ENCODE measurements around the gene ASS1. TPM values are rescaled to one million over a fixed set of nuclear protein-coding genes. Genes with fewer than 3 reads are reported as not detected.

Gene ASS1
- total RNA-seq, 1 donor from 2014 or later: 109 TPM

DNA sequence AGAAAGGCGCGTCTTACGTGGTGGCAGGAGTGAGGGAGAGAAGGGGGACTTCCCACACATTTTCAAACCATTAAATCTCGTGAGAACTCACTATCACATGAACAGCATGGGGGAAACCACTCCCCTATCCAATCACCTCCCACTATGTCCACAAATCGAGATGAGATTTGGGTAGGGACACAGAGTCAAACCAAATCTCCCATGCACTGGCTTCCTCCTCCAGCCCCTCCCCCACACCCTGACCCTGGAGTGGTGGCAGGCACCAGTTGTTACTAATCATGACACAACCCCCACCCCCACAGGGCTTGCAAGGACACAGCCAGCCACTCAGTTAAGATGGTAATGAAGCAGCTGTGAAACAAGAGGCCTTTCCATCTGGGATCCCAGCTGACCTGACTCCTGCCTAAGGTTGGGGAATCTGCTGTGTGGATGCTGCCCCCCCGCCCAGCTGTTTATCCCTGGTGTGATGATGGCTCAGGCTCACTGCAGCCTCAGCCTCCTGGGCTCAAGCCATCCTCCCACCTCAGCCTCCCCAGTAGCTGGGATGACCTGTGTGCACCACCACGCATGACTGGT lies 77.6 kb downstream of the ASS1 start:
- H3K9ac ChIP-seq (ENCODE audit: low read depth in 1 of 3, low read length in 3 of 3): no peak overlapping the region
- H3K9me3 ChIP-seq (ENCODE audit: control insufficient read depth in 3 of 3, low read length in 3 of 3): no peaks in the 10 kb centered on the region
- H3K27ac ChIP-seq (ENCODE audit: low read depth, low read length): no peak overlapping the region
- no peaks in the 10 kb centered on the region for H3K36me3 ChIP-seq (ENCODE audit: control insufficient read depth in 3 of 3, insufficient read depth in 3 of 3, low read length in 3 of 3)
- no peaks in the 10 kb centered on the region for H3K4me1 ChIP-seq (ENCODE audit: control insufficient read depth in 3 of 3, insufficient read depth in 3 of 3, low read length in 3 of 3)
- H3K27me3 ChIP-seq (ENCODE audit: control insufficient read depth in 3 of 3, insufficient read depth in 3 of 3, low read length in 3 of 3): peaks cover 9 to 32% (median 27%) of the 10 kb centered on the region in 3 donors
- H3K4me3 ChIP-seq (ENCODE audit: low read length in 3 of 3): no peak overlapping the region

DNA sequence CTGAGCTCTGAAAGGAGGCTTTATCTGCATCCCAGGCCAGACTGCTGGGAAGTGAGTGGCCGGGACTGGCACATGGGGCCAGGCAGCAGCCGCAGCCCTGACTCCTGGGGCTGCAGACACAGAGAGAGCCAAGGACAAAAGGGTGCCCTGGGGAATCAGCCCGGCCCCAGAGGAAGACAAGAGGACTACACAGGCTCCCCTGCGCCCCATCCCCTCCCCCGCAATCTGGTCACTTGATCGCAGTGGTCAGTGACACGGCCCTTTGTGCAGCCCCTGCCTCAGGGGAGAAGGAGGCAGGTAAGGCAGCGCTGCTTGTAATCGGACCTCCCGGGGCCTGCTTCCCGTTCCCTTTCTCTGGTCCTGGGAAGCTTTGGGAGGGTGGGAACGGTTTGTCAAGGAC lies 79.2 kb downstream of the ASS1 start:
- Histone ChIP-seq H3K27me3 (ENCODE audit: control insufficient read depth in 3 of 3, insufficient read depth in 3 of 3, low read length in 3 of 3) (peaks cover 9 to 37% (median 30%) of the 10 kb centered on the region in 3 donors), H3K9ac (ENCODE audit: low read depth in 1 of 3, low read length in 3 of 3) (no peak overlapping the region), H3K27ac (ENCODE audit: low read depth, low read length) (no peak overlapping the region), H3K36me3 (ENCODE audit: control insufficient read depth in 3 of 3, insufficient read depth in 3 of 3, low read length in 3 of 3) (no peaks in the 10 kb centered on the region), H3K4me3 (ENCODE audit: low read length in 3 of 3) (no peak overlapping the region), H3K9me3 (ENCODE audit: control insufficient read depth in 3 of 3, low read length in 3 of 3) (no peaks in the 10 kb centered on the region), H3K4me1 (ENCODE audit: control insufficient read depth in 3 of 3, insufficient read depth in 3 of 3, low read length in 3 of 3) (no peaks in the 10 kb centered on the region)

DNA sequence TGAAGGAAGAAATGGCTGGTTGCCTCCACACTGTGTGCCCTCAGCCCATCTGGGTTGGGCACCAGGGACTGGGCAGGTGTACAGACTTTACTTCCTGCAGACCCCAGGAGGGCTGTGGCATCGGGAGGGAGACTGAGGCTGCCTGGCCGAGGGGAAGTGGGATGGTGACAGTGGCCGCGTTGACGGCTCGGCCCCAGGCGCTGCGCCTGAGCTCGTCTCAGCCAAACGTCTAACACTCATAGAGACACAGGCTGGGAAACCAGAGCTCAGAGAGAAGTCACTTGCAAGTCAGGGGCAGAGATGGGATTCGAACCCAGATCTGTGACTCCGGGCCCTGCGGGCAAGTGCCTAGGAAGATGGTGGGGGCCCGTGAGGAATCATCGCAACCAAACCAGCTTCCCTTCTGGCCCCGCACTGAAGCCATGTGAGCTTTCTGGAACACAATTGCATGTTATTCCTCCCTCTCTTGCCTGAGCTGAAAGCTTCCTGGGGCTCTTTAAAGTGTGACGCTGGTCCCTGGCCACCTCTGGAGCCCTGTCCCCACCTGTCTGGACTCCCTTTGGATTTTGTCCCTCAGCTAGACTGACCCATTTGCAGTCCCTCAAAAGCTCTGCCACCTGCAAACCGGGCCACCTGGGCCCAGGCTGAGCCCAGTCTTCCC lies 81.6 kb downstream of the ASS1 start:
- Histone ChIP-seq H3K4me3 (ENCODE audit: low read length in 3 of 3) (no peak overlapping the region), H3K27me3 (ENCODE audit: control insufficient read depth in 3 of 3, insufficient read depth in 3 of 3, low read length in 3 of 3) (peaks cover 9 to 37% (median 27%) of the 10 kb centered on the region in 3 donors), H3K9ac (ENCODE audit: low read depth in 1 of 3, low read length in 3 of 3) (no peak overlapping the region), H3K4me1 (ENCODE audit: control insufficient read depth in 3 of 3, insufficient read depth in 3 of 3, low read length in 3 of 3) (peaks cover 4 to 7% (median 7%) of the 10 kb centered on the region in 3 donors), H3K9me3 (ENCODE audit: control insufficient read depth in 3 of 3, low read length in 3 of 3) (no peaks in the 10 kb centered on the region), H3K36me3 (ENCODE audit: control insufficient read depth in 3 of 3, insufficient read depth in 3 of 3, low read length in 3 of 3) (no peaks in the 10 kb centered on the region), H3K27ac (ENCODE audit: low read depth, low read length) (no peak overlapping the region)

DNA sequence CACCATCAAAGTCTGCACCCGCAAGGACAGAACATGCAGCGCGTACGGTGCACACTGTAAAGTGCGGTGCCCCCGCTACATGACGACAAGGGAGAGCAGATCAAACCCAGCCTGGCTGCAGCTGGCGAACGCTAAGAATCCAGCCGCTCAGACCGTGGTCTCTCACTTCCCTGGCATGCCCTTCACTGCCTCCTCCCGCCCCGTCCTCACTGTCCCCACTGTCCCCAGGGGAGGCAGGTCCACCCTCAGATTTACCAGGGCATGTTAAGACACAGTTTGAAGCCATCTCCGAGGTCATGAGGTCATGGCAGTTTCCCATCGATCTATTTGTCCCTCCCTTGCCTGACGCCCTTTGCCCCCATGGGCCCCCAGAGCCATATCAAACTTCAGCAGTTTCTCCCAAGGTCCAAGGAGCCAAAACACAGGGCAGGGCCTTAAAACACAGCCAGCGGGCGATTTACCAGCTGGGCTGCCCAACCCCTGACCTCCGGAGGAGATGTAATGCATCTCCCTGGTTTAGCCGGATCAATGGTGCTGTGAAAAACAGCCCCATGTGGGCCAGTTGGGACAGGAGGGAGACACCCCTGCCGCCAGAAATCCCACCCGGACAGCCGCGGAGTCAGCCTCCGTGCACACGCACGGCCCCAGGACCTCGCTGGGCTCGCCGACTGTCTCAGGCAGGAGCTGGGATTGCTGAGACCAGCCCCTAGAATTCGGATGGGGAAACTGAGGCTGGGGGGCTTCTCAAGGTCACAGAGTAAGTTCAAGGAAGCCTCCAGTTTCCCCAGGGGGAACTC lies 82.3 kb downstream of the ASS1 start:
- H3K9me3 ChIP-seq (ENCODE audit: control insufficient read depth in 3 of 3, low read length in 3 of 3): no peaks in the 10 kb centered on the region
- peaks cover 4 to 7% (median 7%) of the 10 kb centered on the region in 3 donors for H3K4me1 ChIP-seq (ENCODE audit: control insufficient read depth in 3 of 3, insufficient read depth in 3 of 3, low read length in 3 of 3)
- no peak overlapping the region for H3K9ac ChIP-seq (ENCODE audit: low read depth in 1 of 3, low read length in 3 of 3)
- H3K36me3 ChIP-seq (ENCODE audit: control insufficient read depth in 3 of 3, insufficient read depth in 3 of 3, low read length in 3 of 3): no peaks in the 10 kb centered on the region
- no peak overlapping the region for H3K27ac ChIP-seq (ENCODE audit: low read depth, low read length)
- no peak overlapping the region for H3K4me3 ChIP-seq (ENCODE audit: low read length in 3 of 3)
- peaks cover 9 to 37% (median 27%) of the 10 kb centered on the region in 3 donors for H3K27me3 ChIP-seq (ENCODE audit: control insufficient read depth in 3 of 3, insufficient read depth in 3 of 3, low read length in 3 of 3)

DNA sequence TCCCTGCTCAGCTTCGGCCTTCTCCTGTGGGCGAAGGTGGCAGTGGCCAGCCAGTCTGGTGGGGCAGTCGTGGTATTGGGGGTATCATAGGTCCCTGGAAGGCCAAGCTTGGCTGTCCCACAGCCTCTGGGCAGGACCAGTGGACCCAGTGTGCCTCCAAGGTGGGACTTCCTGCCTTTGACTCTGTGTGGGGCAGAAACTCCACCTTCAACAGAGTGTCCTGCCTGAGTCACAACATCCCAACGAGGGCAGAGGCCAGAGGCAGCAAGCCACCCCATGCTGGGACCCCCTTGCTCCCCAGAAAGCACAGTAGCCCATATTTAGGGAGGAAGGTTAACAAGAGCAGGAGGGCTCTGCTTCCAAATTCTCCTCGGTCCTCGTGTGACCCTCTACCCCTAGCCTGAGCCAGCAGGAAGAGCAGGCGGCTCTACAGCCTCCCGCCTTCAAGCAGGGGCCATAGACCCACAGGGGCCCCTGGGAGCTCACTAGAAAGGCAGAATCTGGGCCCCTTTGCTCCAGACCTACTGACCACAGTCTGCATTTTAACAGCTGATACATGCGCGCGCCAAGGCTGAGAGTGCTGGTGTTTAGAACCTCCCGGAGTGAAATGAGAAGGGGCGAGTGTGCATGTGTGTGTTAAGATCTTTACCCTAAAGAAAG lies 83.0 kb downstream of the ASS1 start:
- Histone ChIP-seq H3K27me3 (ENCODE audit: control insufficient read depth in 3 of 3, insufficient read depth in 3 of 3, low read length in 3 of 3) (peaks cover 9 to 40% (median 32%) of the 10 kb centered on the region in 3 donors), H3K27ac (ENCODE audit: low read depth, low read length) (no peak overlapping the region), H3K36me3 (ENCODE audit: control insufficient read depth in 3 of 3, insufficient read depth in 3 of 3, low read length in 3 of 3) (no peaks in the 10 kb centered on the region), H3K9me3 (ENCODE audit: control insufficient read depth in 3 of 3, low read length in 3 of 3) (no peaks in the 10 kb centered on the region), H3K4me1 (ENCODE audit: control insufficient read depth in 3 of 3, insufficient read depth in 3 of 3, low read length in 3 of 3) (peaks cover 4 to 7% (median 7%) of the 10 kb centered on the region in 3 donors), H3K4me3 (ENCODE audit: low read length in 3 of 3) (no peak overlapping the region), H3K9ac (ENCODE audit: low read depth in 1 of 3, low read length in 3 of 3) (no peak overlapping the region)

DNA sequence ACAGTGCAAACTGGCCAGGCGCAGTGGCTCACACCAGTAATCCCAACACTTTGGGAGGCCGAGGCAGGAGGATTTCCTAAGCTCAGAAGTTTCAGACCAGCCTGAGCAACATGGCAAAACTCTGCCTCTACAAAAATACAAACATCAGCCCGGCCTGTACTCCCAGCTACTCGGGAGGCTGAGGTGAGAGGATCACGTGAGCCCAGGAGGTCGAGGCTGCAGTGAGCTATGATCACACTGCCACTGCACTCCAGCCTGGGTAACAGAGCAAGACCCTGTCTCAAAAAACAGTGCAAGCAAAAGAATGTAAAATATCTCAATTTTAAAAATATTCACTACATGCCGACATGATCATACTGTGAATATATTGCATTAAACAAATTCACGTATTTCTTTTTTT lies 83.9 kb downstream of the ASS1 start:
- peaks cover 9 to 42% (median 35%) of the 10 kb centered on the region in 3 donors for H3K27me3 ChIP-seq (ENCODE audit: control insufficient read depth in 3 of 3, insufficient read depth in 3 of 3, low read length in 3 of 3)
- no peak overlapping the region for H3K9ac ChIP-seq (ENCODE audit: low read depth in 1 of 3, low read length in 3 of 3)
- no peak overlapping the region for H3K27ac ChIP-seq (ENCODE audit: low read depth, low read length)
- H3K9me3 ChIP-seq (ENCODE audit: control insufficient read depth in 3 of 3, low read length in 3 of 3): no peaks in the 10 kb centered on the region
- H3K4me3 ChIP-seq (ENCODE audit: low read length in 3 of 3): no peak overlapping the region
- H3K4me1 ChIP-seq (ENCODE audit: control insufficient read depth in 3 of 3, insufficient read depth in 3 of 3, low read length in 3 of 3): peaks cover 4 to 7% (median 7%) of the 10 kb centered on the region in 3 donors
- H3K36me3 ChIP-seq (ENCODE audit: control insufficient read depth in 3 of 3, insufficient read depth in 3 of 3, low read length in 3 of 3): no peaks in the 10 kb centered on the region

DNA sequence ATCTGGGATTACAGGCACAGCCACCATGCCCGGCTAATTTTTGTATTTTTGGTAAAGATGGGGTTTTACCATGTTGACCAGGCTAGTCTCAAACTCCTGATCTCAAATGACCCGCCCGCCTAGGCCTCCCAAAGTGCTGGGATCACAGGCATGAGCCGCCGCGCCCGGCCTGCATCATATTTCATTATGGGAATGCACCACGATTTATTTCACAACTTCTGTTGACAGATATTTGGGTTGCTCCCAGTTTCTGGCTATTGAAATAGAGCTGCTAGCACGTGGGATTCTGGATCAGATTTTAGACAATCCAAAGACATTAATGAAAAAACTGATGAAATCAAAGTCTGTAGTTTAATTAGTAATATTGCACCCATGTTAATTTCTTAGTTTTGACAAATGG lies 86.2 kb downstream of the ASS1 start:
- no peaks in the 10 kb centered on the region for H3K9me3 ChIP-seq (ENCODE audit: control insufficient read depth in 3 of 3, low read length in 3 of 3)
- H3K27me3 ChIP-seq (ENCODE audit: control insufficient read depth in 3 of 3, insufficient read depth in 3 of 3, low read length in 3 of 3): peaks cover 16 to 44% (median 42%) of the 10 kb centered on the region in 3 donors
- peaks cover 7 to 8% (median 7%) of the 10 kb centered on the region in 3 donors for H3K4me1 ChIP-seq (ENCODE audit: control insufficient read depth in 3 of 3, insufficient read depth in 3 of 3, low read length in 3 of 3)
- no peaks in the 10 kb centered on the region for H3K36me3 ChIP-seq (ENCODE audit: control insufficient read depth in 3 of 3, insufficient read depth in 3 of 3, low read length in 3 of 3)
- H3K27ac ChIP-seq (ENCODE audit: low read depth, low read length): no peak overlapping the region
- no peak overlapping the region for H3K9ac ChIP-seq (ENCODE audit: low read depth in 1 of 3, low read length in 3 of 3)
- no peak overlapping the region for H3K4me3 ChIP-seq (ENCODE audit: low read length in 3 of 3)

DNA sequence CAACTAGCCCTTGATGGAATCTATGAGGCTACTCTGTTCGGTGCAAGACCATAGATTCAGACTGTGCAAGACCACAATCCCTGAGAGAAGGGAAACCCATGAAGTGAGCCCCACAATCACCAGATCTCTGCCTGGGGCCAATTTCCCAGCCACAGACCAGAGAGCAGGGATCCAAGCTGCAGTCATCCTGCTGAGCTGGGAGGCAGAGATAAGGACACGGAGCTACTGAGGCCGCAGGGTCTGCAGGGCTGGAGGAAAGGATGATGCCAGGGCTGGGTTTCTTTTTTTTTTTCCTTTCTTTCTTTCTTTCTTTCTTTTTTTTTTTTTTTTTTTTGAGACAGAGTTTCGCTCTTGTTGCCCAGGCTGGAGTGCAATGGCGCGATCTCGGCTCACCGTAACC lies 86.9 kb downstream of the ASS1 start:
- Histone ChIP-seq H3K27ac (ENCODE audit: low read depth, low read length) (no peak overlapping the region), H3K4me1 (ENCODE audit: control insufficient read depth in 3 of 3, insufficient read depth in 3 of 3, low read length in 3 of 3) (peaks cover 7 to 8% (median 7%) of the 10 kb centered on the region in 3 donors), H3K9ac (ENCODE audit: low read depth in 1 of 3, low read length in 3 of 3) (no peak overlapping the region), H3K4me3 (ENCODE audit: low read length in 3 of 3) (no peak overlapping the region), H3K27me3 (ENCODE audit: control insufficient read depth in 3 of 3, insufficient read depth in 3 of 3, low read length in 3 of 3) (peaks cover 24 to 45% (median 43%) of the 10 kb centered on the region in 3 donors), H3K9me3 (ENCODE audit: control insufficient read depth in 3 of 3, low read length in 3 of 3) (no peaks in the 10 kb centered on the region), H3K36me3 (ENCODE audit: control insufficient read depth in 3 of 3, insufficient read depth in 3 of 3, low read length in 3 of 3) (no peaks in the 10 kb centered on the region)

DNA sequence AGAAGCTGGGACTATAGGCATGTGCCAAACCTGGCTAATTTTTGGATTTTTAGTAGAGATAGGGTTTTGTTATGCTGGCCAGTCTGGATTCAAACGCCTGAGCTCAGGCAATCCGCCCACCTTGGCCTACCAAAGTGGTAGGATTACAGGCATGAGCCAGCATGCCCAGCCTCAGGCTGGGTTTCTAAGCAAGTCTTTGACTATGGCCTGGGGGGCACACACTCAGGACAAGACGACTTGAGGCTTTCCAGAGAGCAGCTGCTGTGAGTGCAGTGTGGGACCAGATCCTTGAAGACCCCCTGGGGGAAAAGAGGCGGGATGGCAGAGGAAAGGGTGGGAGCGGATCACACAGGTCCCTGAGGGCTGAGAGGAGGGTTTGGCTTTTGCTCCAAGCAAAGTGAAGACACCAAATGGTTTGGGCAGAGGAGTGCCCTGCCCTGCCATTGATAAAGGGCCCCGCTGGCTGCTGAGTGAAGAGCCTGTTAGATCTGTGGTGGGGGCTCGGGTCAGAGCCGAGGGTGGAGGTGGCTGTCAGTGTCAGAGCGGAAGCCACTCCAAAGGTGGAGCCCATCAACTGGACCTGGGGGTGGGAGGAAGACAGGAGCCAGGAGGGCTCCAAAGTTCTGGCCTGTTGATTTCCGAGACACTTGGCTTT lies 87.8 kb downstream of the ASS1 start:
- peaks cover 32 to 45% (median 45%) of the 10 kb centered on the region in 3 donors for H3K27me3 ChIP-seq (ENCODE audit: control insufficient read depth in 3 of 3, insufficient read depth in 3 of 3, low read length in 3 of 3)
- no peaks in the 10 kb centered on the region for H3K9me3 ChIP-seq (ENCODE audit: control insufficient read depth in 3 of 3, low read length in 3 of 3)
- H3K4me1 ChIP-seq (ENCODE audit: control insufficient read depth in 3 of 3, insufficient read depth in 3 of 3, low read length in 3 of 3): peaks cover 7 to 10% (median 7%) of the 10 kb centered on the region in 3 donors
- H3K9ac ChIP-seq (ENCODE audit: low read depth in 1 of 3, low read length in 3 of 3): no peak overlapping the region
- no peaks in the 10 kb centered on the region for H3K36me3 ChIP-seq (ENCODE audit: control insufficient read depth in 3 of 3, insufficient read depth in 3 of 3, low read length in 3 of 3)
- no peak overlapping the region for H3K27ac ChIP-seq (ENCODE audit: low read depth, low read length)
- no peak overlapping the region for H3K4me3 ChIP-seq (ENCODE audit: low read length in 3 of 3)
